Esophagus muscularis mucosa (tissue), 4 donors: ENCODE measurements around the gene WFDC10B. TPM values are rescaled to one million over a fixed set of nuclear protein-coding genes. Genes with fewer than 3 reads are reported as not detected.
"Not testable (repeated sequence)": the region's sequence is repeated elsewhere in the genome, so short reads cannot be mapped to it uniquely, and the experiment has no call there.

Experiments
- DNase-seq: peaks from one replicate; pipeline ENCODE4 v3.0.0-alpha.2; 2017; ENCODE audit errors: extremely low spot score
- H3K27ac ChIP-seq, 4 donors: fragments of 200-600 bp; sonication (generic); replicated peaks in 1 of 4; 1 replicate in 3 of 4; 2 replicates in 1 of 4; pipeline ENCODE4 v1.5.1; 2016 to 2019; ENCODE audit warnings: mild to moderate bottlenecking in 1 of 4
- H3K27me3 ChIP-seq, 4 donors: fragments of 200-600 bp; sonication (generic); one replicate each; pipeline versions ENCODE4 v1.5.1 to v1.6.0; 2016 to 2019
- H3K36me3 ChIP-seq, 4 donors: fragments of 200-600 bp; sonication (generic); one replicate each; pipeline ENCODE4 v1.5.1; 2016 to 2019
- H3K4me1 ChIP-seq, 4 donors: fragments of 200-600 bp; sonication (generic); one replicate each; pipeline ENCODE4 v1.5.1; 2016 to 2019
- H3K4me3 ChIP-seq, 4 donors: fragments of 200-600 bp; sonication (generic); 1 replicate in 2 of 4; 2 replicates in 2 of 4; pipeline ENCODE4 v1.5.1; 2016 to 2019; ENCODE audit warnings: mild to moderate bottlenecking in 4 of 4, moderate library complexity in 1 of 4
- H3K9me3 ChIP-seq, 4 donors: fragments of 200-600 bp; sonication (generic); 1 replicate in 3 of 4; 2 replicates in 1 of 4; pipeline ENCODE4 v1.5.1; 2016 to 2019
- EP300 ChIP-seq: sonication (generic); formaldehyde crosslinking; IDR thresholded peaks from one replicate; pipeline ENCODE4 v1.6.1; 2017; ENCODE audit warnings: antibody characterized with exemption
- POLR2A ChIP-seq: fragments of 450-650 bp; IDR thresholded peaks from one replicate; pipeline ENCODE4 v1.6.1; 2017; ENCODE audit warnings: antibody characterized with exemption, moderate library complexity, mild to moderate bottlenecking, low read depth
- POLR2AphosphoS5 ChIP-seq, 2 donors: sonication (generic); formaldehyde crosslinking; IDR thresholded peaks; one replicate each; pipeline ENCODE4 v1.6.1; 2017; ENCODE audit warnings: antibody characterized with exemption in 2 of 2
- WGBS: methylation state at CpG from one replicate; pipeline ENCODE4 v1.1.5; 2018; 5-methylcytosine and 5-hydroxymethylcytosine counted together
- intact Hi-C: fragments of 100-400 bp; cut with DNase I; formaldehyde crosslinking; loops from one replicate; pipeline ENCODE4 v1.15.1; 2023
- total RNA-seq, 4 donors: library from RNA; depleted of rRNA; stranded (reverse); fragments of >200 nt; gene quantifications; one replicate each; pipeline versions ENCODE4 v1.1.0 to v1.2.1, GENCODE V29; 2016
- TF ChIP-seq, protein P1 (sequence below), 3 experiments: fragments of 200-600 bp in 2 of 3; fragments of 450-650 bp in 1 of 3; sonication (generic) in 2 of 3; IDR thresholded peaks; one replicate each; pipeline ENCODE4 v1.5.1; 2017 to 2019; ENCODE audit warnings: antibody characterized with exemption in 3 of 3, mild to moderate bottlenecking in 2 of 3, moderate library complexity in 1 of 3

WFDC10B gene
- total RNA-seq, 4 donors from 2014 or later, result 0.69 TPM; not detected in 3

DNA sequence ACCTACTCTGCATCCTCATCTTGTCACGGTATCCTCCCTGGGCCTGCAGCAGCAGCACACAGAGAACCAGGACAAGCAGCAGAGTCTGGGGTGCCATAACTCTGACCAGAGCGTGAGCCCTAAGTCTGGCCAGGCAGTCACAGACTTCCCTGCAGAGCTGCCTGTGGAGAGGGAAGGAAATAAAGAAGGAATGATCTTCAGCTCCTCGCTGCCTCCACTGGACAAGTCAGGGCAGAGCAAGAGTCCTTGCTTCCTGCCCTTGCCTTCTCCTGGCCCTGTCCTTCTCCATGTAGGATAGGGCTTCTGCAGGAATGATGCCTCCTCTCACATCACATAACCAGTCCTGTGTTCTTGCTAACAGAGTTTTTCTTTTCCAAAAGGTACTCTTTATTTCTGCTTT lies 18.9 kb downstream of the WFDC10B start:
- peaks cover 0 to 18% (median 0%) of the 10 kb centered on the region in 4 donors for H3K27me3 ChIP-seq
- H3K4me1 ChIP-seq, result no peaks in the 10 kb centered on the region
- DNase-seq, result no peak
- WGBS, result 60% methylated on average over 3 of the region's 3 CpGs
- H3K4me3 ChIP-seq, result no peak overlapping the region
- peaks cover 0 to 8% (median 1%) of the 10 kb centered on the region in 4 donors for H3K9me3 ChIP-seq
- no peak for TF ChIP-seq POLR2A
- TF ChIP-seq, protein P1, sequence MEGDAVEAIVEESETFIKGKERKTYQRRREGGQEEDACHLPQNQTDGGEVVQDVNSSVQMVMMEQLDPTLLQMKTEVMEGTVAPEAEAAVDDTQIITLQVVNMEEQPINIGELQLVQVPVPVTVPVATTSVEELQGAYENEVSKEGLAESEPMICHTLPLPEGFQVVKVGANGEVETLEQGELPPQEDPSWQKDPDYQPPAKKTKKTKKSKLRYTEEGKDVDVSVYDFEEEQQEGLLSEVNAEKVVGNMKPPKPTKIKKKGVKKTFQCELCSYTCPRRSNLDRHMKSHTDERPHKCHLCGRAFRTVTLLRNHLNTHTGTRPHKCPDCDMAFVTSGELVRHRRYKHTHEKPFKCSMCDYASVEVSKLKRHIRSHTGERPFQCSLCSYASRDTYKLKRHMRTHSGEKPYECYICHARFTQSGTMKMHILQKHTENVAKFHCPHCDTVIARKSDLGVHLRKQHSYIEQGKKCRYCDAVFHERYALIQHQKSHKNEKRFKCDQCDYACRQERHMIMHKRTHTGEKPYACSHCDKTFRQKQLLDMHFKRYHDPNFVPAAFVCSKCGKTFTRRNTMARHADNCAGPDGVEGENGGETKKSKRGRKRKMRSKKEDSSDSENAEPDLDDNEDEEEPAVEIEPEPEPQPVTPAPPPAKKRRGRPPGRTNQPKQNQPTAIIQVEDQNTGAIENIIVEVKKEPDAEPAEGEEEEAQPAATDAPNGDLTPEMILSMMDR (IDR thresholded peaks at IDR 0.05), result no peak
- TF ChIP-seq POLR2AphosphoS5 (IDR thresholded peaks at IDR 0.05), result no peak
- TF ChIP-seq EP300, result no peak
- H3K27ac ChIP-seq, result no peak overlapping the region
- no peaks in the 10 kb centered on the region for H3K36me3 ChIP-seq
- intact Hi-C loops, result no loop called here

DNA sequence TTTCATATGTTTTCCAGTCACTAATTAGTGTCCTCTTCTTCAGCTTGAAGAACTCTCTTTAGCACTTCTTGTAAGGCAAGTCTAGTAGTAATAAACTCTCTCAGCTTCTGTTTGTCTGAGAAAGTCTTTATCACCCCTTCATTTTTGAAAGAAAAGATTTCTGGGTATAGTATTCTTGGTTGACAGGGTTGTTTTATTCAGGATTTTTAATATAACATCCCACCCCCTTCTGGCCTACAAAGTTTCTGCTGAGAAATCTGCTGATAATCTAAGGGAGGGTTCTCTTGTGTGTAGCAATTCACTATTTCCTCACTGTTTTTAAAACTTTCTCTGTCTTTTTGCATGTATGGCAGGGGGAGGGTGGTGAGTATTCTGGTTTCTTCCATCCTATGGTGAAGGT lies 25.2 kb downstream of the WFDC10B start:
- Histone ChIP-seq H3K27ac (no peak overlapping the region), H3K4me1 (no peaks in the 10 kb centered on the region), H3K9me3 (peaks cover 0 to 38% (median 32%) of the 10 kb centered on the region in 4 donors), H3K4me3 (no peak overlapping the region), H3K36me3 (no peaks in the 10 kb centered on the region), H3K27me3 (peaks cover 0 to 22% (median 0%) of the 10 kb centered on the region in 4 donors)
- TF ChIP-seq POLR2A (no peak), POLR2AphosphoS5 (IDR thresholded peaks at IDR 0.05) (no peak), EP300 (no peak)
- TF ChIP-seq, protein P1 (IDR thresholded peaks at IDR 0.05), result no peak
- intact Hi-C loops, result no loop called here
- DNase-seq, result no peak

DNA sequence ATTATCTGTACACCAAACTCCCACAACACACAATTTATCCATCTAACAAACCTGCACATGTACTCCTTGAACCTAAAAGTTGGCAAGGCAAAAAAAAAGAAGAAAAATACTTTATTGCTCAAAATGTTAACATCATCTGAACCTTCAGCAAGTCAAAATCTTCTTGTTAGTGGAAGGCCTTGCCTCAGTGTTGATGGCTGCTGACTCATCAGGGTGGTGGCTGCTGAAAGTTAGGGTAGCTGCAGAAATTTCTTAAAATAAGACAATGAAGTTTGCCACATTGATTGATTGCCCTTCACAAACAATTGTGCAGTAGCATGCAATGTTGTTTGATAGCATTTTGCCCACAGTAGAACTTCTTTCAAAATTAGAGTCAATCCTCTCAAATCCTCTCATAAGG lies 32.1 kb downstream of the WFDC10B start:
- no peak overlapping the region for H3K27ac ChIP-seq
- H3K9me3 ChIP-seq, result peaks cover 0 to 13% (median 1%) of the 10 kb centered on the region in 4 donors
- H3K4me3 ChIP-seq, result no peak overlapping the region
- H3K36me3 ChIP-seq, result no peaks in the 10 kb centered on the region
- H3K4me1 ChIP-seq, result no peaks in the 10 kb centered on the region
- no peaks in the 10 kb centered on the region for H3K27me3 ChIP-seq
- no peak for DNase-seq
- no peak for TF ChIP-seq POLR2AphosphoS5 (IDR thresholded peaks at IDR 0.05)
- no peak for TF ChIP-seq EP300
- no peak for TF ChIP-seq POLR2A
- TF ChIP-seq, protein P1 (IDR thresholded peaks at IDR 0.05), result no peak
- intact Hi-C loops, result no loop called here

DNA sequence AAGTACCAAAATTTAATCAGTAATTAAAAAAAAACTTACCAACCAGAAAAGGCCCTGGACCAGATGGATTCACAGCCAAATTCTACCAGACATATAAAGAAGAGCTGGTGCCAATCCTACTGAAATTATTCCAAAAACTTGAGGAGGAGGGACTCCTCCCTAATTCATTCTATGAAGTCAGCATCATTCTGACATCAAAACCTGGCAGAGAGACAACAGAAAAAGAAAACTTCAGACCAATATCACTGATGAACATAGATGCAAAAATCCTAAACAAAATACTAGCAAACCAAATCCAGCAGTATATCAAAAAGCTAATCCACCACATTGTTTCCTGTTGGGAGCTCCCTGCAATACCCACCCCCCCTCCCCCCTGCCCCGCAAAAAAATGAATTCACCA lies 34.7 kb downstream of the WFDC10B start, which contains the start of gene WFDC11:
TSS of gene WFDC11 (minus strand) at position 101 of the 400 bp plus-strand sequence. CDS start 19,639 bp downstream, outside the sequence.
- DNase-seq, result no peak
- H3K4me3 ChIP-seq, result no peak within 1 kb of the TSS
- no peaks in the 10 kb centered on the region for H3K4me1 ChIP-seq
- no peak within 1 kb of the TSS for H3K27ac ChIP-seq
- 91% methylated on average over 1 of the region's 1 CpG for WGBS
- no peaks in the 10 kb centered on the region for H3K36me3 ChIP-seq
- H3K27me3 ChIP-seq, result peaks cover 0 to 11% (median 0%) of the 10 kb centered on the region in 4 donors
- H3K9me3 ChIP-seq, result peaks cover 0 to 6% (median 0%) of the 10 kb centered on the region in 4 donors
- TF ChIP-seq, protein P1 (IDR thresholded peaks at IDR 0.05), result no peak
- no peak for TF ChIP-seq POLR2AphosphoS5 (IDR thresholded peaks at IDR 0.05)
- no peak for TF ChIP-seq POLR2A
- TF ChIP-seq EP300, result no peak
- intact Hi-C loops, result no loop called here

DNA sequence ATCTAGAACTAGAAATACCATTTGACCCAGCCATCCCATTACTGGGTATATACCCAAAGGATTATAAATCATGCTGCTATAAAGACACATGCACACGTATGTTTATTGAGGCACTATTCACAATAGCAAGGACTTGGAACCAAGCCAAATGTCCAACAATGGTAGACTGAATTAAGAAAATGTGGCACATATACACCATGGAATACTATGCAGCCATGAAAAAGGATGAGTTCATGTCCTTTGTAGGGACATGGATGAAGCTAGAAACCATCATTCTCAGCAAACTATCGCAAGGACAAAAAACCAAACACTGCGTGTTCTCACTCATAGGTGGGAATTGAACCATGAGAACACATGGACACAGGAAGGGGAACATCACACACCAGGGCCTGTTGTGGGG lies 47.8 kb downstream of the WFDC10B start:
- H3K27ac ChIP-seq, H3K4me1 ChIP-seq, intact Hi-C loops, H3K36me3 ChIP-seq, H3K27me3 ChIP-seq, DNase-seq, H3K4me3 ChIP-seq, H3K9me3 ChIP-seq: not testable (repeated sequence)
- 100% methylated on average over 1 of the region's 3 CpGs for WGBS

DNA sequence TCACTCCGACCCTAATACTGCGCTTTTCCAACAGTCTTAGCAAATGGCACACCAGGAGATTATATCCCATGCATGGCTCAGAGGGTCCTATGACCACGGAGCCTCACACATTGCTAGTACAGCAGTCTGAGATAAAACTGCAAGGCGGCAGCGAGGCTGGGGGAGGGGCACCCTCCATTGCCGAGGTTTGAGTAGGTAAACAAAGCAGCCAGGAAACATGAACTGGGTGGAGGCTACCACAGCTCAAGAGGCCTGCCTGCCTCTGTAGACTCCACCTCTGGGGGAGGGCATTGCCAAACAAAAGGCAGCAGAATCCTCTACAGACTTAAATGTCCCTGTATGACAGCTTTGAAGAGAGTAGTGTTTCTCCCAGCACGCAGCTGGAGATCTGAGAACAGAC lies 53.1 kb downstream of the WFDC10B start:
- intact Hi-C loops, H3K9me3 ChIP-seq, H3K27ac ChIP-seq, H3K36me3 ChIP-seq, H3K27me3 ChIP-seq, DNase-seq, H3K4me1 ChIP-seq, H3K4me3 ChIP-seq: not testable (repeated sequence)
- 76% methylated on average over 7 of the region's 7 CpGs for WGBS
